Coronary artery (tissue), 2 donors: Measurements from ENCODE around the gene BEST1.
"Not testable (repeated sequence)": the region's sequence is repeated elsewhere in the genome, so short reads cannot be mapped to it uniquely, and the experiment has no call there.

Experiments used
- DNase-seq: peaks from one replicate; pipeline ENCODE4 v3.0.0-alpha.2; 2017; ENCODE audit warnings: low spot score
- H3K27ac ChIP-seq, 2 donors: fragments of 200-600 bp; sonication (generic); one replicate each; pipeline ENCODE4 v1.5.1; 2016 to 2019
- H3K4me3 ChIP-seq: fragments of 200-600 bp; sonication (generic); 2 replicates; pipeline ENCODE4 v1.5.1; 2016; ENCODE audit warnings: mild to moderate bottlenecking, moderate library complexity
- CTCF ChIP-seq: fragments of 200-600 bp; sonication (generic); IDR thresholded peaks from one replicate; pipeline ENCODE4 v1.5.1; 2019; ENCODE audit warnings: antibody characterized with exemption

Gene BEST1

GRCh38 chr11:61985869-61986268 lies 35.7 kb downstream of the BEST1 start:
- no peak for TF ChIP-seq CTCF
- no peak for DNase-seq
- Histone ChIP-seq H3K4me3 (no peak overlapping the region), H3K27ac (no peak overlapping the region)

DNA sequence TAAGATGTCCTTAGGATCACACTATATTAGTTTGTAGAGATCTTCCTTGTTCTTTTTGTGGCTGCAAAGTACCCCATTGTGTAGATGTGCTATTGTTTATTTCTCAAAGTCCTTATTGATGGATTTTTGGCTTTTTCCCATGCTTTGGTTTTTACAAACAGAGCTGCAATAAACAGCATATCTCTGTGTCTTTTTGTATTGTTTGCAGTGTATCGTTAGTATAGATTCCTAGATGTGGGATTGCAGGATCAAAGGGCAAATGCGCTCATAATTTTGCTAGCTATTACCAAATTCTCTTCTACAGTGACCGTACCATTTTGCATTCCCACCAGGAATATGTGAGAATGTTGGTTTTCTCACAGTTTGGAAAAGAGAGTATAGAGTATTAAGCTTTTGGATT lies 44.8 kb downstream of the BEST1 start:
- no peak for TF ChIP-seq CTCF
- no peak overlapping the region for H3K27ac ChIP-seq
- no peak overlapping the region for H3K4me3 ChIP-seq
- no peak for DNase-seq

DNA sequence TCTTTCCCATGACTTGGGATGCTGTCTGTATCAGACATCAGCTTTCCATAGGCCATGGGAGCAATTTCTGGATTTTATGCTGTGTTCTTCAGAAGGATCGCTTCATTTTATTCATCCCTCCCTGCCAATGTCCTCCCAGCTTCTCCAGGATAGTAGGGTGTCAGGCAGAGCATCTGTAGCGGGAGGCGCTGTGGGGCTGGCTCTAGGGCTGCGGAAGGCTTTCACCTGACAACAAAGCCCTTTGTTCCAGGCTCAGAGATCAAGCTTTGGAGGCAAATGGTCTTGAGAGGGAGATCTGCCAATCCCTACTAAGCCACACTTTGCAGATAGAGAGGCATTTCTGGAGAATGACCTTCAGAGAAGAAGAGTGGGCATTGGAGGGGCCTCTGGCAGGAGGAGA lies 46.8 kb downstream of the BEST1 start:
- TF ChIP-seq CTCF: no peak
- H3K4me3 ChIP-seq: no peak overlapping the region
- no peak overlapping the region for H3K27ac ChIP-seq
- no peak for DNase-seq

DNA sequence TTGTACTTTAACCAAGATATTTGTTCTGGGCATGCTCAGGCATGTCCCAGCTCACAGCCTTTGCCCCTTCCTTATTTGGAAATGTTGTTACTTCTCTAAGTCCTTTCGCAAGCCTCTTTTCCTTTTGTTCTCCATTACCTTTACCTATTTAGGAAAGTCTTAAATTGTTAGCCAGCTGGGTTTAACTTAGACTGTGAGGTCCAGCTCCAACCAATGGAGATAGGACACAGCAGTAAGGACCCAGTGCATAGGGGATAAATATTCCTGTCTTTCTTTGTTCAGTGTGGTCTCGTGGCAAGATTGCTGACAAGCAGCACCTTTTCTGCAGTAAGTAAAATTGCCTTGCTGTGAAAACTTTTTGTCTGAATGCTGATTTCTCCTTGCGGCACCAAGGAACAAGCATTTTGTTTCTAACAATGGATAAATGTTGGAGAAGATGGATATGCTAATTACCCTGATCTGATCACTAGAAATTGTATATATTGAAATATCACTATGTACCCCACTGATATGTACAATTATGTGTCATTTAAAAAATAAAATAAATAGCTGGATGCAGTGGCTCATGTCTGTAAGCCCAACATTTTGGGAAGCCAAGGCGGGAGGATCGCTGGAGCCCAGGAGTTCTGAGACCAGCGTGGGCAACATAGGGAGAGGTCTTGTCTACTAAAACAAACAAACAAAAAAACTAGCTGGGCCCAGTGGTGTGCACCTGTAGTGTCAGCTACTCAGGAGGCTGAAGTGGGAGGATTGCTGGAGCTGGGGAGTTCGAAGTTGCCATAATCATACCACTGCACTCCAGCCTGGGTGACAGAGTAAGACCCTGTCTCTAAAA lies 49.2 kb downstream of the BEST1 start:
- no peak for TF ChIP-seq CTCF
- no peak for DNase-seq
- no peak overlapping the region for H3K27ac ChIP-seq

GRCh38 chr11:62000539-62001446 lies 50.6 kb downstream of the BEST1 start:
- no peak for DNase-seq
- H3K27ac ChIP-seq: no peak overlapping the region
- no peak for TF ChIP-seq CTCF
- no peak overlapping the region for H3K4me3 ChIP-seq

More for the DNA sequence above, 49.2 kb downstream of the BEST1 start:
- no peak overlapping the region for H3K4me3 ChIP-seq

GRCh38 chr11:62001450-62002191 lies 51.5 kb downstream of the BEST1 start:
- DNase-seq: no peak
- Histone ChIP-seq H3K27ac (no peak overlapping the region), H3K4me3 (no peak overlapping the region)
- no peak for TF ChIP-seq CTCF

DNA sequence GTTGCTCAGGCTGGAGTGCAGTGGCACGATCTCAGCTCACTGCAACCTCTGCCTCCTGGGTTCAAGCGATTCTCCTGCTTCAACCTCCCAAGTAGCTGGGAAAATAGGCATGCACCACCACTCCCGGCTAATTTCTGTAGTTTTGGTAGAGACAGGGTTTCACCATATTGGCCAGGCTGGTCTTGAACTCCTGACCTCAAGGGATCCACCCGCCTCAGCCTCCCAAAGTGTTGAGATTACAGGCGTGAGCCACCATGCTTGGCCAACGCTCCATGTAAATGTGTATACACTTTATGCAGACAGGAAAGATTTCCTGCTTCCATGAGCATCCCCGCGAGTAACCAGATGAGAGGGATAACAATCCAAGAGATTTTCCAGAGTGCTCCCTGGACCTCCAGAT lies 52.1 kb downstream of the BEST1 start:
- H3K27ac ChIP-seq, DNase-seq, H3K4me3 ChIP-seq: not testable (repeated sequence)
